H1 (cell line): ENCODE data around the gene AGBL4.

Source experiments
- EP300 ChIP-seq, 2 experiments: IDR thresholded peaks; 1 replicate in 1 of 2; 2 replicates in 1 of 2; pipeline ENCODE4 v1.6.1; 2011 to 2012; ENCODE audit warnings: low read depth in 2 of 2, low read length in 2 of 2, mild to moderate bottlenecking in 2 of 2, borderline replicate concordance in 1 of 2, inconsistent platforms in 1 of 2, moderate library complexity in 1 of 2
- EZH2 ChIP-seq: fragments of 200-600 bp; sonication (generic); IDR thresholded peaks from 2 replicates; pipeline ENCODE4 v1.7.1; 2012; ENCODE audit warnings: low read depth, mild to moderate bottlenecking, moderate library complexity, low read length, inconsistent platforms; ENCODE audit not compliant: severe bottlenecking
- GABPA ChIP-seq: IDR thresholded peaks from 2 replicates; pipeline ENCODE4 v1.6.1; 2011; ENCODE audit warnings: mild to moderate bottlenecking, low read length, moderate library complexity, borderline replicate concordance; ENCODE audit not compliant: insufficient read depth
- HDAC6 ChIP-seq: IDR thresholded peaks from one replicate; pipeline ENCODE4 v1.7.1; 2012; ENCODE audit warnings: low read depth, mild to moderate bottlenecking, inconsistent platforms, low read length, moderate library complexity
- JUND ChIP-seq: IDR thresholded peaks from 2 replicates; pipeline ENCODE4 v1.6.1; 2011; ENCODE audit warnings: mild to moderate bottlenecking, improper control_type of control experiment, low read length
- KDM4A ChIP-seq: IDR thresholded peaks from one replicate; pipeline ENCODE4 v1.7.1; 2012; ENCODE audit warnings: low read depth, mild to moderate bottlenecking, moderate library complexity, low read length, inconsistent platforms; ENCODE audit not compliant: severe bottlenecking
- PHF8 ChIP-seq: fragments of 200-600 bp; sonication (generic); conservative IDR thresholded peaks from 2 replicates; pipeline ENCODE4 v1.7.1; 2012; ENCODE audit warnings: low read depth, mild to moderate bottlenecking, inconsistent platforms, low read length, moderate library complexity
- POLR2A ChIP-seq, 2 experiments: IDR thresholded peaks; 1 replicate in 1 of 2; 2 replicates in 1 of 2; pipeline ENCODE4 v1.6.1; 2011; ENCODE audit warnings: low read depth in 2 of 2, low read length in 2 of 2, mild to moderate bottlenecking in 2 of 2; ENCODE audit errors: control extremely low read depth in 1 of 2
- POLR2AphosphoS5 ChIP-seq: IDR thresholded peaks from 2 replicates; pipeline ENCODE4 v1.6.1; 2011; ENCODE audit warnings: low read depth, low read length
- RBBP5 ChIP-seq: IDR thresholded peaks from 2 replicates; pipeline ENCODE4 v1.7.1; 2012; ENCODE audit warnings: low read depth, mild to moderate bottlenecking, inconsistent platforms, low read length, moderate library complexity, borderline replicate concordance
- RXRA ChIP-seq: IDR thresholded peaks from 2 replicates; pipeline ENCODE4 v1.6.1; 2011; ENCODE audit warnings: low read depth, mild to moderate bottlenecking, low read length, moderate library complexity; ENCODE audit not compliant: insufficient read depth
- TF ChIP-seq, protein P1 (sequence below), 3 experiments: IDR thresholded peaks; 1 replicate in 2 of 3; 2 replicates in 1 of 3; pipeline versions ENCODE4 v1.5.1 to v1.6.1; 2011; ENCODE audit warnings: low read length in 3 of 3, mild to moderate bottlenecking in 3 of 3, inconsistent platforms in 2 of 3, low read depth in 1 of 3, moderate library complexity in 1 of 3; ENCODE audit not compliant: insufficient read depth in 1 of 3; ENCODE audit errors: control extremely low read depth in 1 of 3
- TF ChIP-seq, protein P2 (sequence below): IDR thresholded peaks from 2 replicates; pipeline ENCODE4 v1.6.1; 2011; ENCODE audit warnings: low read depth, mild to moderate bottlenecking, low read length; ENCODE audit not compliant: insufficient read depth

DNA sequence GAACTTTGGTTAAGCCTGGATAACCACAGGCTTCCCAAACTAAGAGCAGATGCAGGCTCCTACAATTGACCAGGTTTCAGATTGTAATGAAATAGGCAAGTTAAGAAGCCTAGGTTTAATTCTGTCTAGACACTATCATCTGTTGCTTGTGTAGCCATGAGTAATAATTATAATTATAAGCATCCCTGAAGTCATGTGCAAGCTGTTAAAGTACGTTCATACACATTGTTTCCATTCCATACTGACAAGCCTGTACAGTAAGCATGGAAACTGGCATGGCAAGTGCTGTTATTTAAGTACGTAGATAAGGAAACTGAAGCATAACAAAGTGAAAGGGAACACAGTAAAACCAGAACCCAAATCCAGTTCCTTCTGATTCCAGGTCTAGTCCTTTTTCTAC, 689.8 kb downstream of the AGBL4 start:
- TF ChIP-seq POLR2A (IDR thresholded peaks at IDR 0.05; ENCODE audit: control extremely low read depth in 1 of 2, low read depth in 2 of 2, low read length in 2 of 2), result no peak
- no peak for TF ChIP-seq JUND
- TF ChIP-seq RBBP5, result no peak
- no peak for TF ChIP-seq EP300 (IDR thresholded peaks at IDR 0.05; ENCODE audit: borderline replicate concordance in 1 of 2, low read depth in 2 of 2, low read length in 2 of 2)
- TF ChIP-seq, protein P1, sequence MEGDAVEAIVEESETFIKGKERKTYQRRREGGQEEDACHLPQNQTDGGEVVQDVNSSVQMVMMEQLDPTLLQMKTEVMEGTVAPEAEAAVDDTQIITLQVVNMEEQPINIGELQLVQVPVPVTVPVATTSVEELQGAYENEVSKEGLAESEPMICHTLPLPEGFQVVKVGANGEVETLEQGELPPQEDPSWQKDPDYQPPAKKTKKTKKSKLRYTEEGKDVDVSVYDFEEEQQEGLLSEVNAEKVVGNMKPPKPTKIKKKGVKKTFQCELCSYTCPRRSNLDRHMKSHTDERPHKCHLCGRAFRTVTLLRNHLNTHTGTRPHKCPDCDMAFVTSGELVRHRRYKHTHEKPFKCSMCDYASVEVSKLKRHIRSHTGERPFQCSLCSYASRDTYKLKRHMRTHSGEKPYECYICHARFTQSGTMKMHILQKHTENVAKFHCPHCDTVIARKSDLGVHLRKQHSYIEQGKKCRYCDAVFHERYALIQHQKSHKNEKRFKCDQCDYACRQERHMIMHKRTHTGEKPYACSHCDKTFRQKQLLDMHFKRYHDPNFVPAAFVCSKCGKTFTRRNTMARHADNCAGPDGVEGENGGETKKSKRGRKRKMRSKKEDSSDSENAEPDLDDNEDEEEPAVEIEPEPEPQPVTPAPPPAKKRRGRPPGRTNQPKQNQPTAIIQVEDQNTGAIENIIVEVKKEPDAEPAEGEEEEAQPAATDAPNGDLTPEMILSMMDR (IDR thresholded peaks at IDR 0.05; ENCODE audit: control extremely low read depth in 1 of 3, insufficient read depth in 1 of 3, low read depth in 1 of 3, low read length in 3 of 3), result no peak
- no peak for TF ChIP-seq KDM4A
- no peak for TF ChIP-seq HDAC6
- no peak for TF ChIP-seq POLR2AphosphoS5
- no peak for TF ChIP-seq RXRA
- TF ChIP-seq EZH2, result no peak
- TF ChIP-seq, protein P2, sequence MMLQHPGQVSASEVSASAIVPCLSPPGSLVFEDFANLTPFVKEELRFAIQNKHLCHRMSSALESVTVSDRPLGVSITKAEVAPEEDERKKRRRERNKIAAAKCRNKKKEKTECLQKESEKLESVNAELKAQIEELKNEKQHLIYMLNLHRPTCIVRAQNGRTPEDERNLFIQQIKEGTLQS, result no peak
- TF ChIP-seq GABPA, result no peak
- no peak for TF ChIP-seq PHF8
